Hepatic stellate cell (primary cell): ENCODE results near the gene VIPR1.

Experiments
- DNase-seq: peaks from one replicate; pipeline ENCODE4 v3.0.0; 2011; ENCODE audit warnings: low spot score

Gene VIPR1

DNA sequence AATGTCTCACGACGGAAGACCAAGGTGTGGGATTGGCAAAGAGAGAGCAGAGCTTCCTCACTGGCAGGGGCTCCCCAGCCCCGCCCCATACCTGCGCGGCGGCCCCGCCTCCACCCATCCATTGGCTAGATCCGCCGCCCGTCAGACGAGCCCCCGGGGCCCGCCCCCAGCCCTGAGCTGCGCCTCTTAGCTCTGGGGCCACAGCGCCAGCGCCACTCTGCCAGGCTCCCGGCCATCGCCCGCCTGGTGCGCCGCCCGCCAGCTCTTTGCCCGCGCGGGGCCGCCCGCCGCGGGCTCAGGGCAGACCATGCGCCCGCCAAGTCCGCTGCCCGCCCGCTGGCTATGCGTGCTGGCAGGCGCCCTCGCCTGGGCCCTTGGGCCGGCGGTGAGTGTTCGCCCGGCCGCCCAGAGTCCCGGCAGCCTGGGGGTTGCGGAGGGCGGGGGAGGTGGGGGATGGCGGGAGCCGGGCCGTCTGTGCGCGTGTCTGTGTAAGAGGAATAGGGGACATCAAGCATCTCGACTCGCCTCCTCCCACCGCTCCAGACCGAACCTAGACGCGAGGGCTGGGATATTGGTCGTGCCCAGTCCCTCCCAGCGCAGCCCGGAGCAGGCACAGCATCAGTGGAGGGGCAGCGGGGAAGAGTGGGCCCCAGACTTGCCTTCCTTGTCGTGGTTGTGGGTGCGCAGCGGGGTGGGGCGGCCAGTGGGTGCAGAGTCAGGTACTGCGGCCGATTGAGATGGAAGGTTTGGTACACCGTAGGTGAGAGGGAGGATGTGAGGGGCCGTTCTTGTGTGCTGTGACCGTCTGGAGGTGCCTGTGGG lies at the start of gene VIPR1:
VIPR1 (plus strand) TSS at position 215 of the 822 bp plus-strand sequence; CDS start at position 308, 93 bp downstream.
- DNase-seq = peak; percentile 63

GRCh38 chr3:42456211-42456610 lies 46.2 kb upstream of the VIPR1 start:
- no peak for DNase-seq

DNA sequence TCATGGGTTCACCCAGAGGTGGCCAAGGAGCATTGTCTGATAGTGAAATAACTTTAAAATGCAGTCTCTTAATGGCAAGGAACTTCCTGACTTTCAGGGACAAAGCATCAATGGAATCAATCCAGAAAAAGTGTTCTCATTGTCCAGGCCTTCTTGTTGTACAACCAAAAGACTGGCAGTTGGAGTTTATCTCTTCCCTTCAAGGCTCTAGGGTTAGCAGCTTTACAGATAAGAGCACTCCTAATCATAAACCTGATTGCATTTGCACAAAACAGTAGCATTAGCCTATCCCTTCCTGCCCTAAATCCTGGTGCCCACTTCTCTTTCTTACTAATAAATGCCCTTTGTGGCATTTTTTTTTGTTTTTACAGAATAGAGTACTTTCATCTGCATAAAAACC lies 43.3 kb upstream of the VIPR1 start:
- no peak for DNase-seq

GRCh38 chr3:42461762-42462161 lies 40.7 kb upstream of the VIPR1 start:
- no peak for DNase-seq

GRCh38 chr3:42463093-42463492 lies 39.4 kb upstream of the VIPR1 start:
- DNase-seq = no peak

DNA sequence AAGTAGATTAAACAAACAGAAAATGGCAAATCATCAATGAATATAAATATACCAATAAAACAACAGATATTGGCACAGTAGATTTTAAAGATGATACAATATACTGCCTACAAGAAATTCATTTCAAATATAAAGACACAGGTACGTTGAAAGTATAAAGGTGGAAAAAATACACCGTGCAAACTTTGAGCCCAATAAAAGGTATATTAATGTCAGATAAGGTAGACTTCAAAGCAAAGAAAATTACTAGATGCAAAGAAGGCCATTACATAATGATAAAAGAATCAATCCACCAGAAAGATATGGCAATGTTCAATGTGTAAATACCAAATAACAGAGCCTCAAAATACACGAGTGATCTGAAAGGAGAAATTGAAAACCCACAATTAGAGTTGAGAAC lies 34.3 kb upstream of the VIPR1 start:
- DNase-seq = no peak

DNA sequence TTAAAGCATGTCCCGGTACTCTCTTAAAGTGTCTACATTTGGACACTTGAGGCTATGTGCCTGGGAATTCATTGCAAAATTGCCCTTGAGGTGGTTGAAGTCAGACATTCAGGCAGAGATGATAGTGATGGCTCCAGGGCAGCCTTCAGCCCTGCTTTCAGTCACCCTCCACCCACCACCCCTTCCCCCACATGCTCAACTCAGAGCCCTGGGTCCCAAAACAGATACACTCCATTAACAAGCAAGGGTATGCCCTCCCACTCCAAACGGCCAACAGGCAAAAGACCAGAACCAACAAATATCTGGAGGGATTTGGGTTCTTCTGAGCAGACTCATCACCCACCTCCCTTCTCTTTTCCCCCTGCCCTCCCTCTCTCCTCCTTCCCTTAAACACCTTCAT lies 29.9 kb upstream of the VIPR1 start:
- DNase-seq = no peak

DNA sequence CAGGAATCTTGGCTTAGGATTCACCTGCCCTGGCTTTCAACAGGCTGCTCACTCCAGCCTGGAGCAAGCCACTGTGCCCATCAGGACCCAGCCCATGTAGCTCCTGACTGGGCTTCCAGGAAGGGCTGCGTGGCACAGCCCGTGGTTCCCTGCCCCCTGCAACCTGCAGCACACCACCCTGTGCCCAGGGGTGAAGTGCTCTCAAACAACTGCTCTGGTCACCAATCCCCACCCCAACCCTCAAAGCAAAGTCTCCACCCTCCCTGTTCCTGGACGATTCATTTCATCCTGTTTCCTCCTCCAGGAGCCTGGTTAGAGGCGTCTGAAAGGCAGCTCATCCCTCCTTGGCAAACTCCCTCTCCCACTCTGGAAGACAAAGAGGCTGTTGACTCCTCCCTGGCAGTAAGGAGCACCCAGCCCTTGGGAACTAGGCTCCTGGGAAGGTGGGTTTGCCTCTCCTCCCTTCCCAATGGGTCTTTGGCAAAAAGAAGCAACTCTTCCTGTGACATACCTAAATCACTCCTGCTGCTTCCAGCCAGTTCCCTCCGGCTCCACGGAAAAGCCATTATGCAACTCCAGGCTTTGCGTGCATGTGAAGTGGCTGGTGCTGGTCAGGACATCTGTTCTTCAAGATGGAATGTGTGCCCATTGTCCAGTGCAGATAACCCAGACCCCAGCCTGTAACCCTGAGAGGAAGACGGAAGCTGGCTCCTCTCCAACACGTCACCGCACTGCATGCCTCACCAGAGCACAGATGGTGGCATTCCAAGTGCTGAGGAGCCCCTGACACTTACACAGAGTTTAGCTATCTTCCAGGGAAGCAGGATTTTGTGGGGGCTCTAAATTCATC lies 29.1 kb upstream of the VIPR1 start:
- peak; percentile 33 for DNase-seq

DNA sequence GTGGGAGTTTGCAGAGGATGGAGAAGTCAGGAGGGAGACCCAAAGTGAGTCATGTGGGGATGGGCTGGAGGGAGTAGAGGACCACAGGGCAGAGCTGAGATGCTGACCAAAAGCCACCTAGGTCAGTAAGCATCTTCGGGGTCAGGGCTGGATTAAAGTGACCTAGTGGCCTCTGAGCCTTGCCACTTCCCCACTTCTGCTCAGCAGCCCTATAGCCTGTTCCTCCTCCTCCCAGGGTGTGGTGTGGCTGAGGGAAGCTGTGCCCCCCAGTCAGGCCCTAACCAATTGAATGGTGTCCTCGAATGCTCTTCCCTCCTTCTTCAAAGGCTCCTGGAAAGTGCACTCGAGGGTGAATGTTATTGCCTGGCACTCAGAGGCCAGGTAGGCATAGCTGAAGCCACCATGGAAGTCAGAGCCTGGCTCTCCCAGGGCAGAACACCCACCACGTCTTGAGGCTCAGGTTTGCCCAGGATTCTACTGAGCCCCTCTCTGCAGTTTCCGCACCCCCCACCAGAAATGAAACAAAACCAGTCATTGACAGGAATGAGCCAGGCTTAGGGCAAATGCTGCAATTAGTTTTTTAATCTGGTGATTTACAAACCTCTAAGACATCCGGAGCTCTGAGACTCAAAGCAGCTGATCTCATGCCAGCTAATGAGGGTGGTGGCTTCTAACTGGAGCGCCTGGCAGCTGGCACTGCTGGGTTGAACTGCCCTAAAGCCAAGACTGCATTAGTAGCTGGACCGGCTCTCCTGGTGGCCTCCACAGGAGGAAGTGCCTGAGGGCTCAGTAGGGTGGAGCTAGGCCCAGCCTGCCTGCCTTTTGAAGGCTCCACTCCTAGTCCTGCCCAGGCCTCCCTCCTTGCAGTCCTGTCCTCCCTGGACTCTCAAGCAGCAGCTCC lies 26.0 kb upstream of the VIPR1 start:
- DNase-seq = no peak

DNA sequence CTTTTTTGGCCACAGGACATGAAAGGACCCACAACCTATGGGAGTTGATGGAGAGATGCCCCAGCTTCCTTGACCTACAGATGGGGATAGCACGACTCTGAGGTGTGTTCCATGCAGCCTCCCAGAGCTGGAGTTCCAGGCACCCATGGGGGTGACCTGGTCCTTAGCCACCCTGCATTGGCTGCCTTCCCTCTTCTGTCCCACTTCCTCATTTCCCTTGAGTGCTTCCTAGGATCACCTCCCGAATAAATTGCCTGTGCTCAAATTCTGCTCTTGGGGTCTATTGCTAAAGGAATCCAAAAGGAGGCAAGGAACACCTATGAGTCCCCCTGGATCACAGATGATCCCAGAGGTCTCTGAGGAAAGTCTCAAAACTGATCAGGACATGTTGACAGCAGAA lies 24.7 kb upstream of the VIPR1 start:
- DNase-seq = no peak

DNA sequence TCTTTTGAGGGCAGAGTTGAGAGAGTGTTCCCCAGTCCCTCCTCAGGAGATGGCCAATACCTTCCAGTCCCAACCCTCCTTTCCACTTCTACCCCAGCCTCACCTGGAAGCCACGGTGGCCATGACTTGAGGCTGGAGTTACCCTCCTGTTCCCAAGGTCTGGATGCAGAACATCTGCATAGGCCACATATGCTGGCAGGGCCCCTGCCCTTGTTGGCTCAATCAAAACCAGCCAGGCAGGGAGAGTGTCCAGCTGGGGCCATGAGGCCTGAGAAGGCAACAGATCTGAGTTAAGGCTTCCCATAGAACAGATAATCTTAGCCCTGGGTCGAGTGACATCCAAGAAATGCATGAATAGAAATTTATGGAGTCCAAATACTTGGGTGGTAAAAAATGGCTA lies 23.6 kb upstream of the VIPR1 start:
- DNase-seq = no peak

DNA sequence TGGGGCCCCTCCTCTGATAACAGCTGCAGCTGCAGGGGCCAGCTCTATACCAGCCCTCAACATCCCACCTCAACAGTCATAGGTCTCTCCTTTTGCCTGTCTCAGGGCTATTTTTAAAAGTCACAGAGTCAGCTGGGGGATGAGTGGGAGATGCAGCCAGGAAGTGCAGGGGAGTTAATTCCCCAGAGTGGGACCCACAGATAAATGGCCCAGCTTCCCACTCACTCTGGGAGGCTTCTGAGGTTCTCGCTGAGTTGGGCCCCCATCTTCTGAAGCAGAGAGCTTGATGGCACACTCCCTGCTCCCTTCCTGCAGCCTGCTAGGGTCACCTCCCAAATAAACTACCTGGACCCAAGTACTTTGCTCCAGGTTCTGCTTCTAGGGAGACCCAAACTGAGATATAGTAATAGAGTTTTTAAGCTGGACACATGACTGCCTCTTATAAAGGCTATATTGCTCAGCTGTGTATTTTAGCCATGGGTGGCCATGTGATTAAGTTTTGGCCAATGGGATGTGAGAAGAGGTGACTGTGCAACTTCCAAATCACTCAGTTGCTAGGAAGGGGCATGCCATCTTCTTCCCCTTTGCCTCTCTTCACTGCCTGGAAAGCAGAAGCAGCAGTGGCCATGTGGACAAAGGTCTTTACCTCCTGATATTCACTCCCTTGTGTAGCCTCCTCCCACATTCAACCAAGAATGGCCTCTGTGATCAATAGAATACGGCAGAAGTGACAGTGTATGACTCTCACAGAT lies 15.5 kb upstream of the VIPR1 start:
- no peak for DNase-seq

DNA sequence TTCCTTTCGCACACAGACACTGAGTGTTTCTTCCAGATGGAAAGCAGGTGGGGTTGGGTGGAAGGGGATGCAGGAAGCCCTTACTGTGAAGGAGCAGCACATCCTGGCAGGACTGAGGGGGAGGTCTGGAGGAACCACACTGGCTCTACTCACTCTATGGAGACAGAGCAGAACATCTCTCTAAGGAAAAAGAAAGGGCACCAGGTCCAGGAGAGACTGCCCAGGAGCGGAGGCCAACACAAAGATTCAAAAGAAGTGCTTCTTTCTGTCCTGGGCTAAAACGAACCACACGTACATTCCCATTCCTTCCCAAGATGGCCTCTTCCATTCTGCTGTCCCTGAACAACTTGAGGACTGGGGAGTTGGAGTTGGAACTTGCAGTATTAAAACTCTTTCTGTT lies 13.8 kb upstream of the VIPR1 start:
- DNase-seq = no peak

DNA sequence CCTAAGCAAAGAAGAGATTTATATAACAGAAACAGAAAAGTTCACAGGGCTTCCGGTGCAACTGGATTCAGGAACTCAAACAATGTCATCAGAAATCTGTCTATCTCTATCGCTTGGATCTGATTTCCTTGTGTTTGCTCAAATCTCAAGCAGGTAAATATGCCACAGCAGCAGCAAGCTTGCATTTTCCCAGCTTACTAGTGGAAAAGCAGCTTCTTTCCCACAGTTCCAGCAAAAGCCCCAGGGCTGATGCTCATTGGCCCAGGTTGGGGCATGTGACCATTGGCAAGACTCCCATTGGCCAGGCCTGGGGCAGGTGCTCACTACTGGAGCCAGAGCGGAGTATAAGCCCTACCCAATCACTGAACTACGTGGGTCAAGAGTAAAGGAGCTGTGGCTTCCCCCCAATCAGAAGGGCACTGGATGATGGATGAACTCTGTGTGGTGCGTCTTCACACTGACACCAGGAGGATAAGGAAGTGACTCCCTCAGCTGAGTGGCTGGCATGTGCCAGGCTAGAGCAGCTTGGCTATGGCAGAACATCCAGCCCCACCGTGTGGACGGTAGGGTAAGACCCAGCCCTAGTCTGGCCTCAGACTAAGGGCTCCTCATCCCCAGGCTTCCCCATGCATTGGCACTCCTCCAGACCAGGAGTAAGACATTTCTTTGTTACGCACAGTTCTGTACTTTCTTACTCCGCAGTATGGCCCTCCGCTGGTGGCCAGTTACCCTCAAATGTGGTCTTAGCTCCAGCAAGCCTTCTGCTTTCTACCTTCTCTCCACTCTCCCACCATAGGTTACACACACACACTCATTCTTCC lies 13.1 kb upstream of the VIPR1 start:
- DNase-seq = no peak

DNA sequence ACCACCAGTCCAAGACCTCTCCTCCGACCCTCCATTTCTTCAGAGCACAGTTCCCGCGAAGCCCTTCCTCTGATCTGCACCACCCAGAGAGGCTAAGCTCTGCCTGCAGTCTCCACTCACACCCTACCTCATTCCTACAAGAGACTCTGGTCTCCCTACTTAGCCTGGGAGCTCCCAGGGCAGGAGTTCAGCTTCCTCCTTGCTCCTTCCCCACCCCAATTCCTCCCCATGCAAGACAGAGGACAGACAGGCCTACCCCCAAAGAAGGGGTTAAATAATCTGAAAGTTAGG lies 12.6 kb upstream of the VIPR1 start:
- no peak for DNase-seq

DNA sequence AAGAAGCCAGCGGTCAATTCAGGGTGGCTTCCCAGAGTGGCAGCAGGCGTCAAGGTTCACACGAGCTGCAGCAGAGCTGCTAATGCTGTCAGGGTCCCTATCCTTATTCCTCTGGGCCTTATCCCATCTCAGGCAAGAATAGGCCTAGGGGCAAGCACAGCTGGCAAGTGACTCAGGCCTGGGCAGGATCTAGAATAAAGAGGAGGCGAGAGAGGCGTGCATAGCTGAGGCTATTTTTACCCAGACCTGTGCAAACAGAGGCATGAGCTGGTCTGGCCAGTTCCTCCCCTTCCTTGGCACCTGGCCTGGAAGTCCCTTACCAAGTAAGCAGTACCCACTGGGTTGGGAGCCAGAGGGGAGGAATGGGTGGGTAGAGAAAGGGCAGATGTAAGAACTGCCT lies 12.2 kb upstream of the VIPR1 start:
- DNase-seq = peak; percentile 47

DNA sequence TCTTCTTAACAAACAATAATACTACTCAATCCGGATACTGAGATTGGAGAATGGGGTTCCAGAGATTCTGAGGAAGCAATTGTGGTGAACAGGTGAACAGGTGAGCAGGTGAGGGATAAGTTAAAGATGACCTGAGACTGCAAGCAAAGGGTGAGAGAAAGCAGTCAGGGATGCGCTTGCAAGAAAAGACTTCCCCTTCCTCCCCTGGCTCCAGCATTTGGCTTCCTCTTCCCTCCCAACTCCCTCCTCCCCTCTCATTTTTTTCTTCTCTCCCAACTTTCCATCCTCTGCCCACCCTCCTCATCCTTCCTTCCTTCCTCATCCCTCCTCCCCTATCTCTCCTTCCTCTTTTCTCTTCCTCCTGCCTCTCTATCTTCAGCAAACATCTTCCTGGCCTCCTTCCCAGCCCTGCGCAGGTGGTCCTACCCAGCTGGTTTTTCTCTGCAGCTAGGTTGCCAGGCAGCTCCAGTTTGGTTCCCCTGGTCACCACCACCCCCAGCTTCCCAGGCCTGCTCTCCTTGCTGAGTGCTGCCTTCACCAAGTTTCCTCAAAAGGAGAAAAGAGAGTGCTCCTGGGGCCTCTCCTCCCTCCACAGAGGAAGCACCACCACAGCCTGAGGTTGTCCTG lies 10.4 kb upstream of the VIPR1 start:
- DNase-seq = no peak

DNA sequence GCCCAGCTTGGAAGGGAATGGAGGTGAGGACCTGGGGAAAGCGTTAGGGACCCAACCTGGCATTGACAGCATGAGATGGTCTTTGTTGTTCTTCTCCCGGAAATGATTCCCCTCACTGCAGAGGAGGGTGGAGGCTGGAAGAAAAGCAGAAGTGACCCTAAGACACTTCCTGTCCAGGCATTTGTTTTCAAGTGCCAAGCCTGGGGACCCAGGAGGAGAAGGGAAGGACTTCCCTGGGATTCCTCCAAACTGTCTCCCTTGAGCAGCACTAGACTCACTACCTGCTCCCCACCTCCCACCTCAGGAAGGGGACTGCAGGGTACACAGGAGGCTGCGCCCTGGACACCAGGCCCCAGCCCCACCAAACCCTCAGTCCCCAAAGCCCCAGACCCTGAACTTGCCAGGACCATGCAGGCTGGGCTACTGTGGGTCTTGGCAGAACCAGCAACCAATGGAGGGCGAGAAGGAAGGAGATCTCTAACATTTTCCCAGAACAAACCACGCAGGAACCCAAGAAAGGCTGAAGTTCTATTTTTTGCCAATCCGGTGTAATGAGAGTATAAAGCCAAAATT lies 9.8 kb upstream of the VIPR1 start:
- DNase-seq = no peak

DNA sequence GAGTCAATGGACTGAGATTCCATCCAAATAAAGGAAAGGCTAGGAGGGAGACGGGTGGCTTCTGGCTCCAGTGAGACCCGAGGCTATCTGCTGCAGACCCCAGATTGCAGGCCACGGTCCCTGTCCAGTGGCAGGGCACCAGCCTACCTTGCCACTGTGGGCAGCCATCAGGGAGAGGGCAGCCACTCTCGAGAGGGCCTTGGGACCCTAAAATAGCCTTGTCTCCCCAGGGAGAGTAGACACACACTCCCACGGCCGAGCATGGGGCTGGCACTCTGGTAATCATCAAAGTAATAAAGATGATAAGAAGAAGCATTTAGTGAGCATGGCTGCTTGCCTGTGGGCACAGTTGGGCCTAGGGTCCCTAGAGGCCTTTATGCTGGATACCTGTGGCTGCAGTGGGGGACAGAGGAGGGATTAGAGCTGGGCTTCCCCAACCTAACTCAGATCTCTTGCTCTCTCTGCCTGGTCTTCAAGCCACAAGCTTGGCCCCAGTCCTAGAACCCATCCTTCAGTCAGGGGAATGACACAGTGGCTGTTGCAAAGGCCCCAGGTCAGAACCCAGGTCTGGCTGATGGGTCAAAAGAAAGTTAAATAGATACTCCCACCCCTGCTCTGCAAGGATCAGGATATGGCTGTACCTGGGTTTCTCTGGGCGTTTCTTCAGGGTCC lies 9.2 kb upstream of the VIPR1 start:
- no peak for DNase-seq

DNA sequence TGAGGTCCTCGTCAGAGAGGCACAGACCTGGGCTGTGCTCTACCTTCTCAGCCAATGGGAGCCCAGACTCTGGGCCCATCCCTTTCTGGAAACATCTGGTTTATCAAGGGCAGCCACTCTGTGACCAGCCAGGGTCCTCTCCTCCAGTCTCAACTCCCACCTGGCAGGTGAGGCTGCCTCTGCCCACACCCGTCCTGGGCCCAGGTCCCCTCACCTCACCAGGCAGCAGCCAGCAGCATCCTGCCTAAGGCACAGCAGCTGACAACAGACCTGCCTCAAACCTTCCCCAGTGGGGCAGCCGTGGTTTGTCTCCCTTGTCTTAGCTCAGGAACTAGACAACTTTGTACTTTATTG lies 8.7 kb upstream of the VIPR1 start:
- no peak for DNase-seq
